Upper lobe of left lung (tissue), 6 donors: ENCODE measurements around the gene PTPRN2. TPM values are rescaled to one million over a fixed set of nuclear protein-coding genes. Genes with fewer than 3 reads are reported as not detected.

Experiments used
- ATAC-seq, 2 donors: fragments of 200-7000 bp; cut with Tn5 transposase; one replicate each; pipeline ENCODE4 v1.9.1; 2022; ENCODE audit warnings: mild to moderate bottlenecking in 2 of 2, moderate library complexity in 2 of 2; ENCODE audit not compliant: low FRiP score in 2 of 2
- DNase-seq, 2 donors: peaks; one replicate each; pipeline ENCODE4 v3.0.0-alpha.2; 2019 to 2020
- H3K27ac ChIP-seq, 4 donors: fragments of 200-600 bp; sonication (generic); one replicate each; pipeline ENCODE4 v1.5.1; 2016 to 2019
- H3K27me3 ChIP-seq, 4 donors: fragments of 200-600 bp; sonication (generic); one replicate each; pipeline ENCODE4 v1.5.1; 2017 to 2019
- H3K36me3 ChIP-seq, 4 donors: fragments of 200-600 bp; sonication (generic); one replicate each; pipeline ENCODE4 v1.5.1; 2016 to 2019
- H3K4me1 ChIP-seq, 4 donors: fragments of 200-600 bp; sonication (generic); one replicate each; pipeline ENCODE4 v1.5.1; 2018 to 2019
- H3K4me3 ChIP-seq, 4 donors: fragments of 200-600 bp; sonication (generic); one replicate each; pipeline ENCODE4 v1.5.1; 2017 to 2019; ENCODE audit warnings: mild to moderate bottlenecking in 2 of 4, moderate library complexity in 1 of 4
- H3K9me3 ChIP-seq, 4 donors: fragments of 200-600 bp; sonication (generic); one replicate each; pipeline ENCODE4 v1.5.1; 2018 to 2019
- EP300 ChIP-seq, 4 donors: sonication (generic); formaldehyde crosslinking; IDR thresholded peaks; one replicate each; pipeline ENCODE4 v1.5.1; 2017; ENCODE audit warnings: antibody characterized with exemption in 4 of 4, control low read depth in 2 of 4
- POLR2A ChIP-seq, 4 donors: fragments of 450-650 bp; IDR thresholded peaks; one replicate each; pipeline ENCODE4 v1.5.1; 2016 to 2017; ENCODE audit warnings: antibody characterized with exemption in 4 of 4, mild to moderate bottlenecking in 2 of 4
- POLR2AphosphoS5 ChIP-seq, 2 donors: sonication (generic); formaldehyde crosslinking; IDR thresholded peaks; one replicate each; pipeline ENCODE4 v1.5.1; 2017; ENCODE audit warnings: antibody characterized with exemption in 2 of 2
- WGBS, 2 donors: methylation state at CpG; one replicate each; pipeline ENCODE4 v1.1.5; 2017 to 2018; 5-methylcytosine and 5-hydroxymethylcytosine counted together
- total RNA-seq, 6 donors: library from RNA; depleted of rRNA in 4 of 6; stranded (reverse); fragments of >200 nt in 4 of 6; gene quantifications; one replicate each; pipeline versions ENCODE4 v1.1.0 to v1.2.1, GENCODE V29; 2016 to 2021
- TF ChIP-seq, protein P1 (sequence below), 6 experiments: fragments of 450-650 bp in 4 of 6; fragments of 200-600 bp in 2 of 6; sonication (generic) in 2 of 6; IDR thresholded peaks; one replicate each; pipeline ENCODE4 v1.5.1; 2016 to 2019; ENCODE audit warnings: antibody characterized with exemption in 6 of 6
- donor health status: DM: no; HTN: no; CAD: no; lungs with moderate emphysema.
- donor health status: DM: no; HTN: yes; CAD: no; lungs with severe emphysema.

PTPRN2 gene
- total RNA-seq, 6 donors from 2014 or later: 3.3 to 7.9 (median 5.2) TPM

- DNase-seq: no peak
- H3K36me3 ChIP-seq: no peaks in the 10 kb centered on the region
- no peaks in the 10 kb centered on the region for H3K27me3 ChIP-seq
- H3K4me3 ChIP-seq: no peak overlapping the region
- WGBS, 2 donors: 75 to 84% methylated on average over 5 of the region's 5 CpGs
- ATAC-seq: no peak
- H3K9me3 ChIP-seq: peaks cover 6 to 35% (median 25%) of the 10 kb centered on the region in 4 donors
- no peak overlapping the region for H3K27ac ChIP-seq
- TF ChIP-seq EP300 (IDR thresholded peaks at IDR 0.05) (no peak), POLR2A (IDR thresholded peaks at IDR 0.05) (no peak), POLR2AphosphoS5 (IDR thresholded peaks at IDR 0.05) (no peak)
- TF ChIP-seq, protein P1, sequence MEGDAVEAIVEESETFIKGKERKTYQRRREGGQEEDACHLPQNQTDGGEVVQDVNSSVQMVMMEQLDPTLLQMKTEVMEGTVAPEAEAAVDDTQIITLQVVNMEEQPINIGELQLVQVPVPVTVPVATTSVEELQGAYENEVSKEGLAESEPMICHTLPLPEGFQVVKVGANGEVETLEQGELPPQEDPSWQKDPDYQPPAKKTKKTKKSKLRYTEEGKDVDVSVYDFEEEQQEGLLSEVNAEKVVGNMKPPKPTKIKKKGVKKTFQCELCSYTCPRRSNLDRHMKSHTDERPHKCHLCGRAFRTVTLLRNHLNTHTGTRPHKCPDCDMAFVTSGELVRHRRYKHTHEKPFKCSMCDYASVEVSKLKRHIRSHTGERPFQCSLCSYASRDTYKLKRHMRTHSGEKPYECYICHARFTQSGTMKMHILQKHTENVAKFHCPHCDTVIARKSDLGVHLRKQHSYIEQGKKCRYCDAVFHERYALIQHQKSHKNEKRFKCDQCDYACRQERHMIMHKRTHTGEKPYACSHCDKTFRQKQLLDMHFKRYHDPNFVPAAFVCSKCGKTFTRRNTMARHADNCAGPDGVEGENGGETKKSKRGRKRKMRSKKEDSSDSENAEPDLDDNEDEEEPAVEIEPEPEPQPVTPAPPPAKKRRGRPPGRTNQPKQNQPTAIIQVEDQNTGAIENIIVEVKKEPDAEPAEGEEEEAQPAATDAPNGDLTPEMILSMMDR (IDR thresholded peaks at IDR 0.05): no peak
- H3K4me1 ChIP-seq: no peaks in the 10 kb centered on the region
Observed at GRCh38 chr7:157971501-157971900, 616.1 kb downstream of the PTPRN2 start.

GRCh38 chr7:157970744-157971143 is 616.9 kb downstream of the PTPRN2 start:
- H3K27me3 ChIP-seq: no peaks in the 10 kb centered on the region
- H3K4me1 ChIP-seq: no peaks in the 10 kb centered on the region
- no peaks in the 10 kb centered on the region for H3K36me3 ChIP-seq
- H3K27ac ChIP-seq: no peak overlapping the region
- 72 to 80% methylated on average over 3 of the region's 3 CpGs for WGBS, 2 donors
- ATAC-seq: no peak
- no peak for TF ChIP-seq EP300 (IDR thresholded peaks at IDR 0.05)
- H3K9me3 ChIP-seq: peaks cover 6 to 35% (median 25%) of the 10 kb centered on the region in 4 donors
- no peak for DNase-seq
- H3K4me3 ChIP-seq: no peak overlapping the region

GRCh38 chr7:157969995-157970394 is 617.6 kb downstream of the PTPRN2 start:
- Histone ChIP-seq H3K4me1 (no peaks in the 10 kb centered on the region), H3K9me3 (peaks cover 6 to 28% (median 21%) of the 10 kb centered on the region in 4 donors), H3K36me3 (no peaks in the 10 kb centered on the region), H3K27me3 (no peaks in the 10 kb centered on the region), H3K27ac (no peak overlapping the region), H3K4me3 (no peak overlapping the region)
- WGBS, 2 donors: 93 to 95% methylated on average over 2 of the region's 2 CpGs
- no peak for DNase-seq
- no peak for ATAC-seq
- TF ChIP-seq, protein P1 (IDR thresholded peaks at IDR 0.05): no peak
- TF ChIP-seq POLR2A (IDR thresholded peaks at IDR 0.05) (no peak), EP300 (IDR thresholded peaks at IDR 0.05) (no peak), POLR2AphosphoS5 (IDR thresholded peaks at IDR 0.05) (no peak)

- DNase-seq (no peak), ATAC-seq (no peak)
- Histone ChIP-seq H3K9me3 (peaks cover 0 to 6% (median 0%) of the 10 kb centered on the region in 4 donors), H3K27me3 (no peaks in the 10 kb centered on the region), H3K36me3 (no peaks in the 10 kb centered on the region), H3K4me3 (no peak overlapping the region), H3K4me1 (no peaks in the 10 kb centered on the region), H3K27ac (no peak overlapping the region)
- TF ChIP-seq EP300 (IDR thresholded peaks at IDR 0.05) (no peak), POLR2A (IDR thresholded peaks at IDR 0.05) (no peak), POLR2AphosphoS5 (IDR thresholded peaks at IDR 0.05) (no peak)
- TF ChIP-seq, protein P1 (IDR thresholded peaks at IDR 0.05): no peak
- 85 to 86% methylated on average over 1 of the region's 1 CpG for WGBS, 2 donors
Observed at GRCh38 chr7:157966490-157966889, 621.1 kb downstream of the PTPRN2 start.

DNA sequence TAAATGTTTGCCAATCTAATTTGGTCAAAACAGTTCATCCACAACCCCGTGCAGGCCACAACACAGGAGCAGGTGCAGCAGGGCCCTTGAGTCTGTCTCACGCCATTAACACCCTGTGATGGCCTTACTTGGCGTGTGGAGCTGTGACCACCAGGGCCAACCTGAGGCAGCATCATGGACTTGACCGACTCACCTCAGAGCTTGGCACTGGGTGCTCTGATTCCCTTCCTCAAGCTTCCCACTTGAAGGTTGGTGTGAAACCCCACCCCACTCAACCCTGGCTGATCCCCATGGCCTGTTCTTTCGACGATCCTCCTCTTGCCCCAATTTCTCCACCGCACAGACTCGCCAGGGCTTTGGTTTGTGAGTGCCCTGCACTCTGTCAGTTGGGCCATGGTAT is 623.1 kb downstream of the PTPRN2 start:
- Histone ChIP-seq H3K36me3 (no peaks in the 10 kb centered on the region), H3K27me3 (no peaks in the 10 kb centered on the region), H3K4me1 (no peaks in the 10 kb centered on the region), H3K4me3 (no peak overlapping the region), H3K27ac (no peak overlapping the region), H3K9me3 (no peaks in the 10 kb centered on the region)
- 92 to 94% methylated on average over 8 of the region's 8 CpGs for WGBS, 2 donors
- ATAC-seq (no peak), DNase-seq (peak in 1 of 2 donors; percentile 10)
- TF ChIP-seq, protein P1 (IDR thresholded peaks at IDR 0.05): no peak
- TF ChIP-seq EP300 (IDR thresholded peaks at IDR 0.05) (no peak), POLR2AphosphoS5 (IDR thresholded peaks at IDR 0.05) (no peak), POLR2A (IDR thresholded peaks at IDR 0.05) (no peak)
